OCI-LY7 (cell line): ENCODE data around the gene YY1.

Source experiments
- EZH2phosphoT487 ChIP-seq: fragments of 200-600 bp; sonication (generic); IDR thresholded peaks from 2 replicates; pipeline ENCODE4 v1.6.1; 2018; ENCODE audit warnings: low read depth, borderline replicate concordance, mild to moderate bottlenecking, mixed run types, antibody characterized with exemption, low read length, moderate library complexity, mixed read lengths
- TF ChIP-seq, protein P1 (sequence below): fragments of 200-600 bp; sonication (generic); conservative IDR thresholded peaks from 2 replicates; pipeline ENCODE4 v1.5.1; 2014; ENCODE audit warnings: mild to moderate bottlenecking, antibody characterized with exemption, low read length, moderate library complexity, mixed read lengths

DNA sequence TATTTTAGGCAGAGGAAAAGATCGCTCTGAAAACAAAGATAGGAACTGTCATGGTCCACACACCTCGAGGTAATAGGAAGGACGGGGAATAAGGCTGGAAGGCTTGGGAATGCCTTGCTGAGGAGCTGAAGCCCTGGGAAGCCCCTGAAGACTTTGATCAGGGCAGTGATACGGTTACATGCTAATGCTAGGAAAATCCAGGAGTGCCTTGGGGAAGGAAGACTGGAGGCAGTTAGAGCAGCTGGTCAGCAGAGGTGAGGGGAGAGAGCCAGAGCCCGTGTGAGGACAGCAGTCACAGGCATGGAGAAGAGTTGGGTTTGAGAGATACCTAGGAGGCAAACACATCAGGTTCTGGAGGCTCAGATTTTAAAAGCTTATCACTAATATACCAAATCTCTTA is 8.6 kb upstream of the YY1 start:
- TF ChIP-seq, protein P1, sequence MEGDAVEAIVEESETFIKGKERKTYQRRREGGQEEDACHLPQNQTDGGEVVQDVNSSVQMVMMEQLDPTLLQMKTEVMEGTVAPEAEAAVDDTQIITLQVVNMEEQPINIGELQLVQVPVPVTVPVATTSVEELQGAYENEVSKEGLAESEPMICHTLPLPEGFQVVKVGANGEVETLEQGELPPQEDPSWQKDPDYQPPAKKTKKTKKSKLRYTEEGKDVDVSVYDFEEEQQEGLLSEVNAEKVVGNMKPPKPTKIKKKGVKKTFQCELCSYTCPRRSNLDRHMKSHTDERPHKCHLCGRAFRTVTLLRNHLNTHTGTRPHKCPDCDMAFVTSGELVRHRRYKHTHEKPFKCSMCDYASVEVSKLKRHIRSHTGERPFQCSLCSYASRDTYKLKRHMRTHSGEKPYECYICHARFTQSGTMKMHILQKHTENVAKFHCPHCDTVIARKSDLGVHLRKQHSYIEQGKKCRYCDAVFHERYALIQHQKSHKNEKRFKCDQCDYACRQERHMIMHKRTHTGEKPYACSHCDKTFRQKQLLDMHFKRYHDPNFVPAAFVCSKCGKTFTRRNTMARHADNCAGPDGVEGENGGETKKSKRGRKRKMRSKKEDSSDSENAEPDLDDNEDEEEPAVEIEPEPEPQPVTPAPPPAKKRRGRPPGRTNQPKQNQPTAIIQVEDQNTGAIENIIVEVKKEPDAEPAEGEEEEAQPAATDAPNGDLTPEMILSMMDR: no peak
- no peak for TF ChIP-seq EZH2phosphoT487
